ENCODE results near the gene MOB3A. TPM values are rescaled to one million over a fixed set of nuclear protein-coding genes. Genes with fewer than 3 reads are reported as not detected.
A peak's percentile ranks its signal among the peaks of the same experiment; 100 is the strongest.

The MOB3A gene
- total and polyA plus RNA-seq, 2 of the 13 experiments (the other 11 are each of a cell fraction or from before 2014, with no cell fraction given), result 3.5 to 17.8 TPM

- no peak overlapping the region for H3K9ac ChIP-seq (ENCODE audit: insufficient read depth, low read depth, low read length)
- TF ChIP-seq ZNF687 (CRISPR knock-in tag; IDR thresholded peaks at IDR 0.05) (peak; percentile 13; the same call in 1 of the 2 replicates), CC2D1A (CRISPR knock-in tag; IDR thresholded peaks at IDR 0.05) (no peak), AGO2 (optimal IDR thresholded peaks at IDR 0.05; ENCODE audit: low read depth, low read length) (peak; percentile 63), SMARCC2 (IDR thresholded peaks at IDR 0.05) (no peak), RBFOX2 (IDR thresholded peaks at IDR 0.05; ENCODE audit: low read depth, low read length) (peak; percentile 54), ZFP91 (CRISPR knock-in tag; IDR thresholded peaks at IDR 0.05; ENCODE audit: borderline replicate concordance) (peak; percentile 28; the same call in 1 of the 2 replicates), NR2F6 (IDR thresholded peaks at IDR 0.05) (no peak), NR2F6 (CRISPR knock-in tag; IDR thresholded peaks at IDR 0.05) (no peak)
- 97% methylated on average over 17 of the region's 29 CpGs for WGBS (ENCODE audit: low lambda C conversion rate)
- FAIRE-seq (no peak), DNase-seq (ENCODE audit: low spot score) (no peak), ATAC-seq (no peak)
- no peak overlapping the region for H3K4me2 ChIP-seq (ENCODE audit: low read depth, low read length)
- intact Hi-C loops (cut with micrococcal nuclease; ENCODE audit: unreplicated experiment) (no loop called here), in situ Hi-C loops (cut with HindIII; ENCODE audit: extremely low pct_ligation_motif_present, low pct_unique_long_range_greater_than_20kb) (no loop called here)
- H3K36me3 ChIP-seq (replicated peaks in 1 of 2; ENCODE audit: control insufficient read depth in 1 of 2, insufficient read depth in 2 of 2, low read length in 2 of 2), result peaks cover 21 to 60% of the 10 kb centered on the region in 2 experiments
- POLR2A ChIA-PET, result interaction anchor here (1.1 to 1.5 kb wide), 3 partner anchors 9 to 17 kb away, joined by 3 to 5 read pairs (median 4); no protein-coding TSS in a partner anchor
- CTCF ChIA-PET (ENCODE audit: low intra/inter-chr PET ratio, low total read pairs), result no interaction called here
- no peak overlapping the region for H3K4me3 ChIP-seq (replicated peaks in 1 of 3; ENCODE audit: insufficient read depth in 1 of 3, low read depth in 2 of 3, low read length in 3 of 3)
- H3K79me2 ChIP-seq (ENCODE audit: insufficient read depth, low read length), result peaks cover 5% of the 10 kb centered on the region
- no peaks in the 10 kb centered on the region for H3K27me3 ChIP-seq (ENCODE audit: control insufficient read depth in 1 of 2, insufficient read depth in 2 of 2, low read length in 2 of 2)
- peaks cover 18% of the 10 kb centered on the region; the same call in 1 of the 2 replicates for H4K20me1 ChIP-seq (ENCODE audit: insufficient read depth, low read length)
- no peak overlapping the region for H3K27ac ChIP-seq (ENCODE audit: extremely low read length, insufficient read depth, low read length)
- H2AFZ ChIP-seq (ENCODE audit: low read length), result no peak overlapping the region
- peaks cover 10% of the 10 kb centered on the region for H3K4me1 ChIP-seq (ENCODE audit: insufficient read depth, low read length)
- BruUV-seq (replicated peaks), result no TSS peak
- H3K9me3 ChIP-seq (ENCODE audit: low read length), result no peaks in the 10 kb centered on the region
These were observed 53.5 kb downstream of the MOB3A start for GRCh38 chr19:2042485-2043250.

Data from HepG2 (cell line).